Panc1 (cell line): ENCODE measurements around the gene RAP1B.

Experiments
- POLR2AphosphoS5 ChIP-seq: IDR thresholded peaks from 2 replicates; pipeline ENCODE4 v1.6.1; 2012; ENCODE audit warnings: mild to moderate bottlenecking, low read depth, low read length, moderate library complexity
- TCF7L2 ChIP-seq: IDR thresholded peaks from 2 replicates; pipeline ENCODE4 v1.6.1; 2011; ENCODE audit warnings: mild to moderate bottlenecking, low read depth, low read length, inconsistent platforms
- TF ChIP-seq, protein P1 (sequence below): fragments of 450-650 bp; IDR thresholded peaks from 2 replicates; pipeline ENCODE4 v1.5.1; 2017; ENCODE audit warnings: mild to moderate bottlenecking

DNA sequence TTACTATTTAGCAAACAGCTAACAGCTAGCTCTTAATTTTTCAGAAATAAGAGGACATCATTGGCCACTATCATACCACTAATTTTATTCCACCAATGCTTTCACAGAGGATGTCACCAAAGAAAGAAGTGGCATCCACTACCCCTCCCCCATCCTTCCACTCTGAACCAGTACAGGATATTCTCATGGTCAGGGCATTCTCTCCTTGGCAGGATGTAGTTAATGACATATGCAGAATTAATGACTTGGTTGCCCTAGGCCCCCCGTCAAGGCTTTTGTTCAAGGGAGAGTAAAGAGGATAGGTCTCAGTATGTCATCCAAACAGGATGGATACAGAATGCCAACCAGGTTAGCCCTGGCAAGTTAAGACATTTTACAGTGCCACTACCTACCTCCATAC is 57.2 kb downstream of the RAP1B start:
- TF ChIP-seq, protein P1, sequence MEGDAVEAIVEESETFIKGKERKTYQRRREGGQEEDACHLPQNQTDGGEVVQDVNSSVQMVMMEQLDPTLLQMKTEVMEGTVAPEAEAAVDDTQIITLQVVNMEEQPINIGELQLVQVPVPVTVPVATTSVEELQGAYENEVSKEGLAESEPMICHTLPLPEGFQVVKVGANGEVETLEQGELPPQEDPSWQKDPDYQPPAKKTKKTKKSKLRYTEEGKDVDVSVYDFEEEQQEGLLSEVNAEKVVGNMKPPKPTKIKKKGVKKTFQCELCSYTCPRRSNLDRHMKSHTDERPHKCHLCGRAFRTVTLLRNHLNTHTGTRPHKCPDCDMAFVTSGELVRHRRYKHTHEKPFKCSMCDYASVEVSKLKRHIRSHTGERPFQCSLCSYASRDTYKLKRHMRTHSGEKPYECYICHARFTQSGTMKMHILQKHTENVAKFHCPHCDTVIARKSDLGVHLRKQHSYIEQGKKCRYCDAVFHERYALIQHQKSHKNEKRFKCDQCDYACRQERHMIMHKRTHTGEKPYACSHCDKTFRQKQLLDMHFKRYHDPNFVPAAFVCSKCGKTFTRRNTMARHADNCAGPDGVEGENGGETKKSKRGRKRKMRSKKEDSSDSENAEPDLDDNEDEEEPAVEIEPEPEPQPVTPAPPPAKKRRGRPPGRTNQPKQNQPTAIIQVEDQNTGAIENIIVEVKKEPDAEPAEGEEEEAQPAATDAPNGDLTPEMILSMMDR = no peak
- TF ChIP-seq POLR2AphosphoS5 (no peak), TCF7L2 (no peak)
